GM21526 (cell line): ENCODE data around the gene DMXL1.
"Not testable (repeated sequence)": the region's sequence is repeated elsewhere in the genome, so short reads cannot be mapped to it uniquely, and the experiment has no call there.

Experiments used
- ATAC-seq: cut with Tn5 transposase; IDR thresholded peaks from one replicate; pipeline ENCODE4 v1.9.1; 2021; ENCODE audit warnings: moderate library complexity; ENCODE audit not compliant: unreplicated experiment, low FRiP score

Gene DMXL1

GRCh38 chr5:119067450-119067849 lies 3.4 kb upstream of the DMXL1 start:
- no peak for ATAC-seq

- ATAC-seq = peak; percentile 54
Measured at GRCh38 chr5:119070578-119070827, 384 bp upstream of the DMXL1 start.

GRCh38 chr5:119071561-119071995 lies 691 bp downstream of the DMXL1 start:
- no peak for ATAC-seq

- no peak for ATAC-seq
Measured at GRCh38 chr5:119072496-119072895, 1.6 kb downstream of the DMXL1 start.

- not testable (repeated sequence) for ATAC-seq
Measured at GRCh38 chr5:119073746-119074337, 3.0 kb downstream of the DMXL1 start.

- ATAC-seq = no peak
Measured at GRCh38 chr5:119074419-119074818, 3.5 kb downstream of the DMXL1 start.

GRCh38 chr5:119075269-119075668 lies 4.4 kb downstream of the DMXL1 start:
- ATAC-seq = not testable (repeated sequence)

- ATAC-seq = no peak
Measured at GRCh38 chr5:119076080-119076479, 5.2 kb downstream of the DMXL1 start.

GRCh38 chr5:119077444-119077843 lies 6.6 kb downstream of the DMXL1 start:
- no peak for ATAC-seq

- ATAC-seq = no peak
Measured at GRCh38 chr5:119078071-119078846, 7.4 kb downstream of the DMXL1 start.

- ATAC-seq = no peak
Measured at GRCh38 chr5:119078861-119079260, 8.0 kb downstream of the DMXL1 start.

GRCh38 chr5:119079318-119079921 lies 8.5 kb downstream of the DMXL1 start:
- ATAC-seq = no peak

- no peak for ATAC-seq
Measured at GRCh38 chr5:119080936-119081335, 10.0 kb downstream of the DMXL1 start.

- ATAC-seq = no peak
Measured at GRCh38 chr5:119082691-119083090, 11.8 kb downstream of the DMXL1 start.

GRCh38 chr5:119083679-119084078 lies 12.8 kb downstream of the DMXL1 start:
- ATAC-seq = no peak

- ATAC-seq = no peak
Measured at GRCh38 chr5:119088438-119088837, 17.6 kb downstream of the DMXL1 start.

- ATAC-seq = no peak
Measured at GRCh38 chr5:119095611-119096010, 24.7 kb downstream of the DMXL1 start.

GRCh38 chr5:119105971-119106370 lies 35.1 kb downstream of the DMXL1 start:
- no peak for ATAC-seq

GRCh38 chr5:119112151-119112550 lies 41.3 kb downstream of the DMXL1 start:
- ATAC-seq = no peak

- no peak for ATAC-seq
Measured at GRCh38 chr5:119117237-119117636, 46.4 kb downstream of the DMXL1 start.

GRCh38 chr5:119118000-119118399 lies 47.1 kb downstream of the DMXL1 start:
- no peak for ATAC-seq

GRCh38 chr5:119120893-119121292 lies 50.0 kb downstream of the DMXL1 start:
- no peak for ATAC-seq
